HG02642 (cell line): ENCODE results near the gene SPEM3.

Source experiments
- ATAC-seq: cut with Tn5 transposase; IDR thresholded peaks from one replicate; pipeline ENCODE4 v1.9.1; 2021; ENCODE audit warnings: mild to moderate bottlenecking; ENCODE audit not compliant: unreplicated experiment, poor library complexity

SPEM3 gene

GRCh38 chr17:7419819-7420610 is 8.6 kb upstream of the SPEM3 start, which contains the start of gene SPEM1:
TSS of gene SPEM1 (plus strand) at chr17:7420324. CDS start at chr17:7420385, 61 bp downstream.
- ATAC-seq: no peak

- ATAC-seq: no peak
Measured at GRCh38 chr17:7421186-7421585, 7.5 kb upstream of the SPEM3 start.

- no peak for ATAC-seq
Measured at GRCh38 chr17:7423679-7424078, 5.0 kb upstream of the SPEM3 start.

GRCh38 chr17:7425316-7425715 is 3.3 kb upstream of the SPEM3 start, which contains the start of gene SPEM2:
TSS of gene SPEM2 (plus strand) at chr17:7425616. CDS start at chr17:7425689, 73 bp downstream.
- ATAC-seq: no peak

- no peak for ATAC-seq
Measured at GRCh38 chr17:7425756-7426155, 2.9 kb upstream of the SPEM3 start.

GRCh38 chr17:7426203-7426863 is 2.3 kb upstream of the SPEM3 start:
- no peak for ATAC-seq

- ATAC-seq: no peak
Measured at GRCh38 chr17:7426896-7427489, 1.7 kb upstream of the SPEM3 start.

GRCh38 chr17:7427549-7427948 is 1.1 kb upstream of the SPEM3 start:
- ATAC-seq: no peak

GRCh38 chr17:7429722-7430121 is 1.1 kb downstream of the SPEM3 start:
- no peak for ATAC-seq

- ATAC-seq: no peak
Measured at GRCh38 chr17:7431231-7431630, 2.6 kb downstream of the SPEM3 start.

- no peak for ATAC-seq
Measured at GRCh38 chr17:7432296-7432695, 3.6 kb downstream of the SPEM3 start.

GRCh38 chr17:7435676-7436555 is 7.3 kb downstream of the SPEM3 start:
- ATAC-seq: peak; percentile 21

- ATAC-seq: peak; percentile 32
Measured at GRCh38 chr17:7436556-7437368, 8.1 kb downstream of the SPEM3 start.

GRCh38 chr17:7437369-7437863 is 8.8 kb downstream of the SPEM3 start:
- ATAC-seq: no peak

GRCh38 chr17:7437950-7438614 is 9.4 kb downstream of the SPEM3 start:
- ATAC-seq: no peak

GRCh38 chr17:7438656-7439460 is 10.2 kb downstream of the SPEM3 start:
- ATAC-seq: no peak

GRCh38 chr17:7439462-7440112 is 10.9 kb downstream of the SPEM3 start, which contains the start of gene FGF11:
TSS of gene FGF11 (plus strand) at chr17:7439512. CDS start at chr17:7439621, 109 bp downstream.
- no peak for ATAC-seq
